Spleen (tissue), 7 donors: ENCODE data around the gene ATP9A.

ENCODE experiments used
- CTCF ChIP-seq, 11 experiments: fragments of 200-600 bp in 7 of 11; fragments of 450-650 bp in 4 of 11; sonication (generic) in 4 of 11; IDR thresholded peaks in 8 of 11; conservative IDR thresholded peaks in 3 of 11; 1 replicate in 7 of 11; 2 replicates in 4 of 11; pipeline versions ENCODE4 v1.4.0 to v1.8.0; 2016 to 2021; ENCODE audit warnings: antibody characterized with exemption in 11 of 11, inconsistent platforms in 4 of 11, mild to moderate bottlenecking in 1 of 11
- POLR2A ChIP-seq, 3 donors: fragments of 450-650 bp; IDR thresholded peaks; one replicate each; pipeline ENCODE4 v1.5.1; 2017; ENCODE audit warnings: antibody characterized with exemption in 3 of 3, mild to moderate bottlenecking in 1 of 3
- POLR2AphosphoS5 ChIP-seq, 3 donors: sonication (generic); formaldehyde crosslinking; IDR thresholded peaks; one replicate each; pipeline ENCODE4 v1.5.1; 2017; ENCODE audit warnings: antibody characterized with exemption in 3 of 3
- donor health status: DM: no; HTN: no; CAD: no; lungs with moderate emphysema.
- donor health status: DM: no; HTN: no; CAD: no.
- donor health status: DM: no; HTN: no; CAD: no.

- TF ChIP-seq CTCF (IDR thresholded peaks at IDR 0.05 in 8 of 11, conservative IDR thresholded peaks at IDR 0.05 in 3 of 11) (no peak), POLR2A (IDR thresholded peaks at IDR 0.05) (no peak), POLR2AphosphoS5 (IDR thresholded peaks at IDR 0.05) (no peak)
These were observed 124.8 kb downstream of the ATP9A start for GRCh38 chr20:51643390-51643789.
